Activated CD8-positive, alpha-beta memory T cell treated with anti-CD3 and anti-CD28 coated beads for 36 hours (primary cell): Measurements from ENCODE around the gene POLR1G. TPM values are rescaled to one million over a fixed set of nuclear protein-coding genes. Genes with fewer than 3 reads are reported as not detected.

Experiments used
- CTCF ChIA-PET: fragments of 350-600 bp; sonication (Branson Sonifier 250); formaldehyde crosslinking; loops from one replicate; lab custom pipeline; 2021; ENCODE audit warnings: antibody characterized with exemption; lab: Charles Lee
- POLR2A ChIA-PET: fragments of 350-600 bp; sonication (Branson Sonifier 250); formaldehyde crosslinking; loops from one replicate; lab custom pipeline; 2021; ENCODE audit warnings: antibody characterized with exemption; lab: Charles Lee
- total RNA-seq, 2 experiments: library from RNA; stranded (reverse); gene quantifications; one replicate each; pipeline ENCODE4 v1.2.3, GENCODE V29; 2021

The POLR1G gene
- total RNA-seq, 2 experiments from 2014 or later: 30.6 to 32.4 TPM

GRCh38 chr19:45451131-45451849 lies 44.8 kb downstream of the POLR1G start:
- POLR2A ChIA-PET: interaction anchor here (0.6 kb wide), 2 partner anchors 17 to 57 kb away, joined by 3 read pairs; no protein-coding TSS in a partner anchor
- CTCF ChIA-PET: interaction anchor here (2.6 to 3.9 kb wide), 2 partner anchors 11 to 27 kb away, joined by 13 to 16 read pairs; no protein-coding TSS in a partner anchor

GRCh38 chr19:45451850-45452387 lies 45.5 kb downstream of the POLR1G start:
- POLR2A ChIA-PET: interaction anchor here (0.6 kb wide), 1 partner anchor 56 kb away, joined by 3 read pairs; no protein-coding TSS in a partner anchor
- CTCF ChIA-PET: interaction anchor here (0.9 to 3.9 kb wide), 4 partner anchors 12 to 34 kb away, joined by 3 to 16 read pairs (median 8); partner anchors contain the start of gene FOSB

- ChIA-PET CTCF (interaction anchor here (0.9 to 4.1 kb wide), 6 partner anchors 10 to 186 kb away, joined by 3 to 20 read pairs (median 10); partner anchors contain the start of gene FOSB), POLR2A (interaction anchor here (0.6 to 1.5 kb wide), 3 partner anchors 11 to 175 kb away, joined by 3 to 17 read pairs (median 4); partner anchors contain the start of gene FOSB)
These were observed 49.5 kb downstream of the POLR1G start for GRCh38 chr19:45455707-45456499.

GRCh38 chr19:45456500-45456815 lies 50.0 kb downstream of the POLR1G start:
- POLR2A ChIA-PET: interaction anchor here (0.6 to 1.5 kb wide), 3 partner anchors 11 to 336 kb away, joined by 3 to 17 read pairs (median 4); partner anchors contain the start of genes DMWD and FOSB
- CTCF ChIA-PET: interaction anchor here (0.6 to 4.1 kb wide), 8 partner anchors 10 to 236 kb away, joined by 3 to 20 read pairs (median 8); partner anchors contain the start of genes FOSB and QPCTL

GRCh38 chr19:45457776-45458175 lies 51.3 kb downstream of the POLR1G start:
- ChIA-PET POLR2A (interaction anchor here (0.6 kb wide), 1 partner anchor 195 kb away, joined by 6 read pairs; no protein-coding TSS in a partner anchor), CTCF (interaction anchor here (0.8 to 2.6 kb wide), 3 partner anchors 10 to 224 kb away, joined by 3 to 18 read pairs (median 4); partner anchors contain the start of gene FOSB)

Other genes with a start within 250 kb of the POLR1G start
- gene NKPD1, start 245.7 kb upstream of the POLR1G start, total RNA-seq: under 1 TPM; 0.06 TPM
- 10 to 100 TPM; 20.7 to 21.4 TPM for gene TRAPPC6A, start 228.4 kb upstream of the POLR1G start, total RNA-seq
- 10 to 100 TPM; 11.9 to 14.3 TPM for gene BLOC1S3, start 227.9 kb upstream of the POLR1G start, total RNA-seq
- not detected for gene EXOC3L2, start 161.2 kb upstream of the POLR1G start, total RNA-seq
- 10 to 100 TPM; 21.2 to 21.6 TPM for gene MARK4, start 155.4 kb upstream of the POLR1G start, total RNA-seq
- gene CKM, start 83.8 kb upstream of the POLR1G start, total RNA-seq: not detected
- not detected for gene KLC3, start 65.9 kb upstream of the POLR1G start, total RNA-seq
- gene ERCC2, start 36.1 kb upstream of the POLR1G start, total RNA-seq: 10 to 100 TPM; 23.8 to 27.0 TPM
- gene PPP1R13L, start 1.6 kb upstream of the POLR1G start, total RNA-seq: 1 to 10 TPM; 3.4 to 3.9 TPM
- 10 to 100 TPM; 68.0 to 71.9 TPM for gene ERCC1, start 17.3 kb downstream of the POLR1G start, total RNA-seq
- 1 to 10 TPM; 2.8 to 3.9 TPM for gene FOSB, start 61.4 kb downstream of the POLR1G start, total RNA-seq
- 1 to 10 TPM; 2.1 to 2.5 TPM for gene RTN2, start 90.4 kb downstream of the POLR1G start, total RNA-seq
- gene PPM1N, start 91.8 kb downstream of the POLR1G start, total RNA-seq: 1 to 10 TPM; 2.0 to 3.0 TPM
- gene VASP, start 100.8 kb downstream of the POLR1G start, total RNA-seq: 100 to 1,000 TPM; 186 to 193 TPM
- 10 to 100 TPM; 14.0 to 14.5 TPM for gene OPA3, start 178.2 kb downstream of the POLR1G start, total RNA-seq
- gene GPR4, start 195.6 kb downstream of the POLR1G start, total RNA-seq: not detected
- gene EML2, start 232.8 kb downstream of the POLR1G start, total RNA-seq: 100 to 1,000 TPM; 121 to 122 TPM